Endothelial cell of umbilical vein (primary cell): ENCODE results near the gene GYPC. TPM values are rescaled to one million over a fixed set of nuclear protein-coding genes. Genes with fewer than 3 reads are reported as not detected.

Experiments used
- BruUV-seq: library from RNA; stranded (reverse); fragments of 400-500 nt; replicated peaks from 2 replicates; lab custom pipeline; 2021; lab: Mats Ljungman, UMichigan
- CTCF ChIA-PET: fragments of 300-600, 350-600 bp; sonication (Branson Sonifier 250); formaldehyde crosslinking; loops from one replicate; lab custom pipeline; 2021; ENCODE audit warnings: antibody characterized with exemption, inconsistent platforms; lab: Charles Lee
- POLR2A ChIA-PET: fragments of 300-600, 350-600 bp; sonication (Branson Sonifier 250); formaldehyde crosslinking; loops from one replicate; lab custom pipeline; 2021; ENCODE audit warnings: antibody characterized with exemption, inconsistent platforms; lab: Charles Lee
- DNase-seq: peaks from one replicate; pipeline ENCODE4 v3.0.0-alpha.2; 2011; ENCODE audit warnings: low read depth, low spot score
- FAIRE-seq: peaks from 2 replicates; lab custom pipeline; 2011; peaks lifted over from hg19 to GRCh38; lab: Jason Lieb, UNC
- H2AFZ ChIP-seq: 2 replicates; pipeline ENCODE4 v1.6.0; 2012; ENCODE audit warnings: low read depth, low read length, control low read depth, inconsistent platforms
- H3K27ac ChIP-seq: 2 replicates; pipeline ENCODE4 v1.5.1; 2011; ENCODE audit warnings: low read depth, mild to moderate bottlenecking, control low read depth, low read length, moderate library complexity; ENCODE audit not compliant: insufficient read depth
- H3K27me3 ChIP-seq, 2 experiments: 2 replicates each; pipeline versions ENCODE4 v1.6.0 to v1.6.1; 2011; ENCODE audit warnings: low read length in 2 of 2, mixed read lengths in 1 of 2; ENCODE audit not compliant: control insufficient read depth in 2 of 2, insufficient read depth in 2 of 2
- H3K36me3 ChIP-seq, 2 experiments: 2 replicates in 1 of 2; 3 replicates in 1 of 2; pipeline ENCODE4 v1.5.1; 2011; ENCODE audit warnings: low read length in 2 of 2, mild to moderate bottlenecking in 1 of 2, moderate library complexity in 1 of 2; ENCODE audit not compliant: control insufficient read depth in 2 of 2, insufficient read depth in 2 of 2; ENCODE audit errors: extremely low read depth in 1 of 2
- H3K4me1 ChIP-seq: 3 replicates; pipeline ENCODE4 v1.5.1; 2011; ENCODE audit warnings: mild to moderate bottlenecking, low read length; ENCODE audit not compliant: control insufficient read depth, insufficient read depth; ENCODE audit errors: extremely low read depth
- H3K4me2 ChIP-seq: 2 replicates; pipeline ENCODE4 v1.6.1; 2011; ENCODE audit warnings: low read length, control low read depth, mixed read lengths; ENCODE audit not compliant: insufficient read depth
- H3K4me3 ChIP-seq, 3 experiments: fragments of 200-600 bp in 1 of 3; sonication (generic), shearing (Covaris generic) in 1 of 3; replicated peaks in 1 of 3; 2 replicates each; pipeline ENCODE4 v1.5.1; 2011 to 2016; ENCODE audit warnings: control low read depth in 3 of 3, low read length in 3 of 3, mild to moderate bottlenecking in 2 of 3, inconsistent platforms in 1 of 3, low read depth in 1 of 3, moderate library complexity in 1 of 3; ENCODE audit not compliant: insufficient read depth in 1 of 3
- H3K79me2 ChIP-seq: 2 replicates; pipeline ENCODE4 v1.6.0; 2012; ENCODE audit warnings: low read length, inconsistent platforms; ENCODE audit not compliant: control insufficient read depth, insufficient read depth
- H3K9ac ChIP-seq: replicated peaks from 2 replicates; pipeline ENCODE3; 2011; ENCODE audit warnings: low read length, control low read depth; ENCODE audit not compliant: insufficient read depth; ENCODE audit errors: extremely low read depth
- H3K9me1 ChIP-seq: replicated peaks from 3 replicates; pipeline ENCODE4 v1.6.0; 2011; ENCODE audit warnings: mild to moderate bottlenecking, low read length; ENCODE audit not compliant: control insufficient read depth, insufficient read depth; ENCODE audit errors: extremely low read depth
- H3K9me3 ChIP-seq: replicated peaks from 2 replicates; pipeline ENCODE4 v1.5.1; 2012; ENCODE audit warnings: low read length, inconsistent platforms; ENCODE audit not compliant: control insufficient read depth, insufficient read depth
- H4K20me1 ChIP-seq: replicated peaks from 2 replicates; pipeline ENCODE3; 2011; ENCODE audit warnings: mild to moderate bottlenecking, low read length; ENCODE audit not compliant: control insufficient read depth, insufficient read depth; ENCODE audit errors: extremely low read depth
- CTCF ChIP-seq, 2 donors: IDR thresholded peaks; 1 replicate in 1 of 2; 2 replicates in 1 of 2; pipeline ENCODE4 v1.5.1; 2011; ENCODE audit warnings: low read length in 2 of 2, mild to moderate bottlenecking in 2 of 2, moderate library complexity in 2 of 2, control low read depth in 1 of 2, inconsistent platforms in 1 of 2, low read depth in 1 of 2; ENCODE audit not compliant: insufficient read depth in 1 of 2; ENCODE audit errors: extremely low read depth in 1 of 2
- EZH2 ChIP-seq: IDR thresholded peaks from 2 replicates; pipeline ENCODE4 v1.6.1; 2012; ENCODE audit warnings: borderline replicate concordance, low read depth, mild to moderate bottlenecking, moderate library complexity, low read length, inconsistent platforms; ENCODE audit not compliant: severe bottlenecking
- FOS ChIP-seq: IDR thresholded peaks from 2 replicates; pipeline ENCODE4 v1.6.1; 2011; ENCODE audit warnings: mild to moderate bottlenecking, low read length, moderate library complexity, borderline replicate concordance; ENCODE audit not compliant: insufficient read depth
- GATA2 ChIP-seq: IDR thresholded peaks from 2 replicates; pipeline ENCODE4 v1.7.0; 2011; ENCODE audit warnings: low read depth, mild to moderate bottlenecking, moderate library complexity, mixed read lengths, low read length; ENCODE audit not compliant: insufficient read length, insufficient read depth
- JUN ChIP-seq: IDR thresholded peaks from 2 replicates; pipeline ENCODE4 v1.6.1; 2011; ENCODE audit warnings: borderline replicate concordance, low read depth; ENCODE audit not compliant: insufficient read length, insufficient read depth
- MYC ChIP-seq: IDR thresholded peaks from one replicate; pipeline ENCODE4 v1.6.1; 2011; ENCODE audit warnings: mild to moderate bottlenecking, low read depth, low read length
- POLR2A ChIP-seq: IDR thresholded peaks from 2 replicates; pipeline ENCODE4 v1.6.1; 2012; ENCODE audit warnings: low read depth, mild to moderate bottlenecking, control low read depth, low read length
- POLR2AphosphoS5 ChIP-seq: IDR thresholded peaks from 2 replicates; pipeline ENCODE4 v1.6.1; 2012; ENCODE audit warnings: low read depth, mild to moderate bottlenecking, control low read depth, low read length, moderate library complexity; ENCODE audit not compliant: insufficient read depth
- dilution Hi-C: fragments of 300-500 bp; cut with MboI; formaldehyde crosslinking; loops from one replicate; pipeline ENCODE4 v1.15.0; 2019; ENCODE audit warnings: low sequenced_read_pairs; ENCODE audit not compliant: extremely low pct_ligation_motif_present
- intact Hi-C: fragments of 100-400 bp; cut with micrococcal nuclease; formaldehyde crosslinking; loops from one replicate; pipeline ENCODE4 v1.10.0; 2022
- polyA plus RNA-seq, 4 experiments: library from polyadenylated mRNA; depleted of rRNA in 3 of 4; stranded (reverse) in 3 of 4; unstranded in 1 of 4; fragments of >200 nt; gene quantifications; 2 replicates each; pipeline versions ENCODE4 v1.2.1 to v1.2.3, GENCODE V29; 2011 to 2012; ENCODE audit warnings: missing spikeins in 1 of 4
- total RNA-seq: library from RNA; stranded (reverse); gene quantifications from 2 replicates; pipeline ENCODE4 v1.2.3, GENCODE V29; 2021
- TF ChIP-seq, protein P1 (sequence below): IDR thresholded peaks from 2 replicates; pipeline ENCODE4 v1.6.1; 2011; ENCODE audit not compliant: insufficient read depth, insufficient read length

The GYPC gene
- total and polyA plus RNA-seq, 2 donors (not counting 3 experiments of a cell fraction or from before 2014, with no cell fraction given) = 3.5 to 13.3 TPM

DNA sequence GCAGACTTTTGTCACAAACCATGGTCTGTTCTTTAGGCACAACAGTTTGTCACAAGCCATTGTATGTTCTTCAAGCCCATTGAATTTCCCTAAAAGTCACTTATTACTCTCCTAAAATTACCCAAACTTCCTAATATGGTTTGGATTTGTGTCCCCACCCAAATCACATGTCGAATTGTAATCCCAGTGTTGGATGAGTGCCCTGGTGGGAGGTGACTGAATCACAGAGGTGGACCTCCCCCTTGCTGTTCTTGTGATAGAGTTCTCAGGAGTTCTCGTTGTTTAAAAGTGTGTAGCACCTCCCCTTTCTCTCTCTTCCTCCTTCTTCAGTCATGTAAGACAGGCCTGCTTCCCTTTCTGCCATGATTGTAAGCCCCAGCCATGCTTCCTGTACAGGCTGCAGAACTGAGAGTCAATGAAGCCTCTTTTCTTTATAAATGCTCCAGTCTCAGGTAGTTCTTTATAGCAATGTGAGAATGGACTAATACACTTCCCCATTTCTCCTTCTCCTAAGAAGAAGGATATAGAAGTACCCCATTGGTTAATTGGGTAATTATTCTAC is 11.2 kb upstream of the GYPC start:
- Histone ChIP-seq H3K9ac (no peak overlapping the region), H4K20me1 (no peaks in the 10 kb centered on the region), H2AFZ (no peak overlapping the region), H3K4me1 (no peaks in the 10 kb centered on the region), H3K79me2 (no peaks in the 10 kb centered on the region), H3K9me3 (no peaks in the 10 kb centered on the region), H3K4me3 (no peak overlapping the region), H3K36me3 (no peaks in the 10 kb centered on the region), H3K9me1 (no peaks in the 10 kb centered on the region), H3K27me3 (no peaks in the 10 kb centered on the region), H3K27ac (no peak overlapping the region), H3K4me2 (no peak overlapping the region)
- FAIRE-seq = no peak
- intact Hi-C loops = no loop called here
- dilution Hi-C loops = no loop called here
- TF ChIP-seq, protein P1, sequence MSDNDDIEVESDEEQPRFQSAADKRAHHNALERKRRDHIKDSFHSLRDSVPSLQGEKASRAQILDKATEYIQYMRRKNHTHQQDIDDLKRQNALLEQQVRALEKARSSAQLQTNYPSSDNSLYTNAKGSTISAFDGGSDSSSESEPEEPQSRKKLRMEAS = no peak
- TF ChIP-seq MYC = no peak
- TF ChIP-seq GATA2 = no peak
- TF ChIP-seq POLR2A = no peak
- TF ChIP-seq JUN = no peak
- no peak for TF ChIP-seq POLR2AphosphoS5
- TF ChIP-seq FOS = no peak
- TF ChIP-seq CTCF (IDR thresholded peaks at IDR 0.05; ENCODE audit: extremely low read depth in 1 of 2, insufficient read depth in 1 of 2, low read depth in 1 of 2, low read length in 2 of 2) = no peak
- no peak for TF ChIP-seq EZH2
- BruUV-seq = no TSS peak
- ChIA-PET CTCF (no interaction called here), POLR2A (no interaction called here)
- DNase-seq = no peak
